ENCODE results near the gene CORIN.
"Not testable (repeated sequence)": the region's sequence is repeated elsewhere in the genome, so short reads cannot be mapped to it uniquely, and the experiment has no call there.

CORIN gene

DNA sequence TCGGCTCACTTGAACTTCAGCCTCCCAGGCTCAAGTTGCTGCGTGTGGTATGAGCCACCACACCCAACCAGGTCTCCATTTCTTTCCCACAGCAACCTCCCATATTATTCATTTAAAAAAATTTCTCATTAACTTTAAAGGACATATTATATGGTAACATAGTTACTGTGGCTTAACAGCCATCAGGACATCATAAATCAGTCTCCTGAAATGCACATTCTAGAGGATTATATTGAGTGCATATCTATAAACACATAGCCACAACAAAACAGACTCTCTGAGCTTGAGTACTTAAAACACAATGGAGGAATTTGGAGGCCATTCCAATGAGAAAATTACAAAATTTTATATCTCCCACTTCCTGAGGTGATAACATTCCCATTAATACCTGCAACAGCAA lies 61.5 kb downstream of the CORIN start:
- no peak for DNase-seq

DNA sequence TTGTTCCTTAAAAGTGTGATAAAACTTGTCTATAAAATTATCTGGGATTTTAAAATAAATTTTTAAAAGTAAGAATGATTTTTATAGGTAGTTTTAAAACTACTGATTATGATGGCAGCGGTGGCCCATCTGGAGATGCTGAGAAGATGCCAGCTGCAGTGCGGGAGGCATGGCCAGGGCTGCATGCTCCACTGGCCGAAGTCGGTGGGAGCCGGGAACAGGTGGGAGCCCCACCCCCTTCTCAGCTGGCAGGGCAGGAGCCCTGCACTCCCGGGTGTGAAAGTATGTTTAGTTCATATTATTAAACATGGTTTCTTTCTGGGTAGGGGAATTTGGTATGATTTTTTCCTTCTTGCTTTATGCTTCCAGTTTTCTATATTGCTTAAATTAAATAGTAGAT lies 63.8 kb downstream of the CORIN start:
- no peak for DNase-seq

DNA sequence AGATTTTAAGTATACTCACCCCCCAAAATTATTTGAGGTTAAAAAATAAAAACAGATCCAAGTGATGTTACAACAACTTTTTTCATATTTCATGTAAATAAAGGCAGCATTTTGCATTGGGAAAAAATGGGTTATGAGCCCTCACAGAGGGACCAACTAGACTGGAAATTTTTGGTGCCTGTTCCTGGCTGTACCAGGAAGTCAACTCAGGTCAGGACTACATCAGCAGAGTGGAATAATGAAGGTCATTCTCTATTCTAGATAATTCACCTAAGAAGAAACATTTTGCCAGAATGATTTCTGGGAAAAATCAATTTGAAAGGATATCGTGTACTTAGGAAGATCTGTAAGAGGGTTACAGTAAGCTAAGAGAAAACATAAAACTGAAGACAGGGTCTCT lies 66.8 kb downstream of the CORIN start:
- DNase-seq: no peak

DNA sequence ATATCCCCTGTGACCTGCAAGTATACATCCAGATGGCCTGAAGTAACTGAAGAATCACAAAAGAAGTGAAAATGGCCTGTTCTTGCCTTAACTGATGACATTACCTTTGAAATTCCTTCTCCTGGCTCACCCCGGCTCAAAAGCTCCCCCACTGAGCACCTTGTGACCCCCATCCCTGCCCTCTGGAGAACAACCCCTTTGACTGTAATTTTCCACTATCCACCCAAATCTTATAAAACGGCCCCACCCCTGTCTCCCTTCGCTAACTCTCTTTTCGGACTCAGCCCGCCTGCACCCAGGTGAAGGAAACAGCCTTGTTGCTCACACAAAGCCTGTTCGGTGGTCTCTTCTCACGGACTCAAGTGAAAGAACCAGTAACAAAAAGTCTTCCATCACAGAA lies 69.9 kb downstream of the CORIN start:
- DNase-seq: not testable (repeated sequence)

DNA sequence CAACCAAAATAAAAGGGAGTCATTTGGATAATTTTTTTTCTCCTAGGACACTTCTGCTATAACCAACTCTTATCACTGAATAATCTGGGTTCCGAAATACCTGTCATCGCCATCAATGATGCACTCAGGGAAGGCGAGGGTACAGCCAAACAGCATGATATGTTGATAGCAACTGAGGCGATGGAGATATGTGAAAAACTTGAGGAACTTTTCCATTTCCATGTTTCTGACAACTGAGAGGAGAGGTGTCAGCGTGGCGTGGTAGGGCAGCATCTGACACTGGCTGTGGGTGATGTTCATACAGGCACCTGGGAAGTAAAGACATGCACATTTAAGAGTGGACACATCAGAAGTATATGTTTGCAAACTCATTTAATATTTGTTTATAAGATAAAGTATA lies 74.6 kb downstream of the CORIN start:
- no peak for DNase-seq

DNA sequence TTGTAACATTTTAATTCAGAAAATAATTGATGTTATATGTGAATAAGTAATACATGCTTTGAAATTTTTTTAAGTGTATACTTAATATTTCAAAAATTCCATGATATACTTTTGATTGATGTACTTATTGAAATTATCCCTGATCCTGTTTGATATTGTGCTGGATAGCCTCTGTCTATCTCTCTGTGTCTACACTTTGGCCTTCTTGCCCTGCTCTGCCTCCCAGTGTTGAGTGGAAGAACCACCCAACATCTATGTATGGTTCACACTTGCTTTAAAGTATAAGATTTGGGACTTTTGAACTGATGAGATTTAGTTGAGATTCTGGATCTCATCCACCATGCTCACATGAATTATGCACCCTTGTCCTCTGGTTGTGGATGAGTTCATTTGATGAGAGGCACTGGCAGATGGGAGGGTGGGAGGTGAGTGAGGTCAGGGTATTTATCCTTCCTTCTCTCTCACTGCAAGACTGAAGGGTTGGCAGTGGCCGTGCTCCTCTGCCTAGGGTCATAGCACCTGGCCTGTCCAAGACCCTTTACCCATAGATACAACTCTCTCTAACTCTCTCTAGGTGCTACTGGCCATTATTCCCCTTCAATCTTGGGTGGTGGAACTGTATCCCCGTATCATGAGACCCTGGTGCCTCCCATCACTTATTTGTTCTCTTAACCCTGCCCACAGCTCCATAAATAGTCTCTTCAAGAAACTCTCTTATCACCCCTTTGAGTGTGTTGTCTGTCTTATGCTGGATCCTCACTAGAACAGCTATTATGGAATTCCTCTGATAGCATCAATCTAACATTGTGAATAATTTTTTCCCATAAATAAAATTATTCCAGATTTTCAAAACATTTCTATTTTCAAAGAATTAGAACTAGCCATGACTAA lies 75.2 kb downstream of the CORIN start:
- no peak for DNase-seq

DNA sequence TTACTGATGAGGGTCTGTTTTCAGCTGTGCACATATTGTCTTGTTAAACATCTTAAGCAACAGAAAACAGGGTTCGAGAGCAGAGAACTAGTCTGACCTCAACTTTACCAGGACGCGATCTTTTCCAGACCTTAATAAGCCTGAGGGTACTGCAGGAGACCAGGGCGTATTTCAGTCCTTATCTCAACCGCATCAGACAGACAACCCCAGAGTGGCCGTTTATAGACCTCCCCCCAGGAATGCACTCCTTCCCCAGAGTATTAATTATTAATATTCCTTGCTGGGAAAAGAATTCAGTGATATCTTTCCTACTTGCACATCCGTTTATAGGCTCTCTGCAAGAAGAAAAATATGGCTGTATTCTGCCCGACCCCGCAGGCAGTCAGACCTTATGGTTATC lies 84.6 kb downstream of the CORIN start:
- not testable (repeated sequence) for DNase-seq

DNA sequence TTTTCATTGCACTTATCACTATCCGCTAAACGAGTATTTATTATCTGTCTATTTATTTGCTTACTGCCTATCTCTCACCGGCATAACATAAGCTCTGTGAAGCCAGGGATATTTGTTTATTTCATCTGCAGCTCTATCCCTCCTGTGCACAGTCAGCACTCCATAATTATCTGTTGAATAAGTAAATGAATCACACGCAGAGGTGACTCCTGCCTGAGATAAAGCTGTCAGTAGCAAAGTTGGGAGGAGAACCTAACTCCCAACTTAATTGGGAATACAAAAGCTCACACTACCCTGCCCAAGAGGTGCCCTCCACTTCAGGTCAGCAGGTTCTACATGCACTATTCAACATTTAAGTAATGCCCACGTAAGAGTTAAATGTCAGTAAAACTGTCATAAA lies 85.7 kb downstream of the CORIN start:
- no peak for DNase-seq

DNA sequence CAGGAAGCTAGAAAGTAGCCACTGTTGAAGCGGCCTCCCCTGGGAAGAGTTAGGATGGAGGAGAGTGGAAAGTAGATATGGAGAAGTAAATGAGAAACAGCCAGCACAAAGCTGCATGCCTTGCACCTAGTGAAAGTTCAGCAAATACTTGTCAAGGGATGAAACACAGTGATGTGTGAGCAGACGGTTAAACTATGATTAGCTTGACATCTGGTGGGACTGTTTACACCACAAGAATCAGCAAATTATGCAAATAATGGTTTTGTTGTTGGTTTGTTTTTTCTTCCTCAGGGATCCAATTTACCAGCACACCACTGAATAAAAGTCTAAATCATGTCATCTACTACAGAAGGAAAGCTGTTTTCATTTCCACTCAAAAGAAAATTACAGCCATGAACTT lies 87.1 kb downstream of the CORIN start:
- no peak for DNase-seq

DNA sequence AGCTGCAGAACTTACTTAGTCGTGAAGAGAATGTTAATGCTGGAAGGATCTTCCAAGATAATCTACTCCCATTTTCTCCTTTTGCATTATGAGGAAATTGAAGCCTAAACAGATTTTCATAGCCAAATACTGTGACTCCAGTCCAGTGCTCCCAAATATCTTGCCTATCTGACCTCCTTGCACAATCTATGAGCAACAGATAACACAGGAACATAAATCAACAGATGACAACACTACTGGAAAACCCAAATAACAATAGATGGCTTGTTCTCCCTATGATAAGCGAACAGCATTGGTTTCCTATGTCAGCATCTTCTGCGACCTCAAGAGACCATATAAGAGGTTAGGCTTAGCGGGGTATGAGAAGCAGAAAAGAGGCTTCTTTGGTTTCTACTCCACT lies 88.0 kb downstream of the CORIN start:
- DNase-seq: no peak

DNA sequence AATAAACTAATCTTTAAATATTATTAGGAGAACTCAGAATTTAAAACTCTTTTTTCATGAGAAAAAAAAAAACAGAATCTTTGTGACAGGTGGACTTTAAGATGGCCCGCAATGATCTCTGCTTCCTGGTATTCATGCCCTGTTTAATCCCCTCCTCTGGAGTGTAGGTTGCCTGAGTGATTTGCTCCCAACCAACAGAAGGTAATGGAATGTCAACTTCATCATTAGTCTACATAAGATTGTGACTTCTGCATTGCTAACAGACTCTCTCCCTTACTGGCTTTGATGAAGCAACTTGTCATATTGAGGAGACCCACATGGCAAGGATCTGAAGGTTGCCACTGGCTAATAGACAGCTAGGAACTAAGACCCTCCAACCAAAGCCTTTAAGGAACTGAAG lies 88.8 kb downstream of the CORIN start:
- no peak for DNase-seq

DNA sequence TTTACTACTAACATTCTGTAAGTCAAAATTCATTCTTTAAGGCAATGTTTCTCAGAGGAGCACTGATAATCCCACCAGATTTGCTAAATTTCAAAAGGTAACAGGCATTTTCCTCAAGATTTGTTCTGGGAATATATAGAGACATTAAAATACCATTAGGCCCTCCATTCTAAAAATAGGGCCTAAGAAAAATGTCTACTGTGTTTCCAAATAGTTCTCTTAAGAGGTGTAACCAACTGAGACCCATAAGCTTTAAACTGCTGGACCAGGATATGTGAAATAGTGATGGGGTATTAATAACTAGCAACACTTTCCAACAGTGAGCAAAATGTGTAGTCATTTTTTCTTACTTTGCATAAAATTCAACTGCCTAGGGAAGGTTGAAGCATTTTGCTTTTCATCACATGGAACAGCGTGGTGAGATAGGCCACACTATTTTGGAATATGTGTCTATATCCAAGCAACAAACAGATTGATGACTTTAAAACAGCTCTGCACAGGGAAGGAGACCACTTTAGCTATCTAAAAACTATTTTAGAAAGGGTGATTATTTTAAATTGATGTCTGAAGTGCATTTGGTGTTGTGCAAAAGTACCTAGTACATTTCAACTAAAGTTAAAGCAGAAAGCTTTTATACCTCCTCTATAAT lies 89.9 kb downstream of the CORIN start:
- DNase-seq: no peak

DNA sequence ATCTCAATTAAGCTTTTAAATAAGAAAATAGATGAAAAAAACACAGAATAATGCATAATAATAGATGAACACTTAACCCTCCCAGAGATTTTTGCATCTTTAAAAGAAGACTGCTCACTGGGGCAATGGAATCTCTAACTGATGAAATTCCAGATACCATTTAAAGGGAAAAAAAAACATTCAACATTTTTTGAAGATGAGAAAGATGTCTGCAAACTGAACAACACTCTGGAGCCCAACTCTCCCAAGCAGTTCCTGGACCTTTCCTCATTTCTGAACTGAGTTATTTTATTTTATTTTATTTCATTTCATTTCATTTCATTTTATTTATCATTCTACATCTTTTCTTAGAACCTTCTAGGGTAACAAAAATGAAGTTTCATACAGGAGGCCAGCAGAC lies 90.7 kb downstream of the CORIN start:
- no peak for DNase-seq

DNA sequence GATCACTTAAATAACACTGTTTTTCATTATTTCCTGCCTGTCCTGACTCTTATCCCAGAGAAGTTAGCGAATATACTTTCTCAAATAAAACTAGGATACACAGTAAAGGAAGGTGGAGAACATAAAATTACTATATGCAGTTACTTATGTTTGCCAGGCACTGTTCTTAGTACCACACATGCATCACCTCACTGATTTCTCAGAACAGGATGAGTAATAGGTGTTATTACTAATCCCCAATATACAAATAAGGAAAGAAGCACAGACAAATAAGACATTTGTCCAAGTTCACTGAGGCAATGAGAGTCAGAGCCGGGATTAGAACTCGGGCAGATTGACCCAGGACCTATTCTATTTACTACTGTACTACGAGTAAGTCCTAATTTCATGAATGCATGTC lies 91.7 kb downstream of the CORIN start:
- DNase-seq: no peak

DNA sequence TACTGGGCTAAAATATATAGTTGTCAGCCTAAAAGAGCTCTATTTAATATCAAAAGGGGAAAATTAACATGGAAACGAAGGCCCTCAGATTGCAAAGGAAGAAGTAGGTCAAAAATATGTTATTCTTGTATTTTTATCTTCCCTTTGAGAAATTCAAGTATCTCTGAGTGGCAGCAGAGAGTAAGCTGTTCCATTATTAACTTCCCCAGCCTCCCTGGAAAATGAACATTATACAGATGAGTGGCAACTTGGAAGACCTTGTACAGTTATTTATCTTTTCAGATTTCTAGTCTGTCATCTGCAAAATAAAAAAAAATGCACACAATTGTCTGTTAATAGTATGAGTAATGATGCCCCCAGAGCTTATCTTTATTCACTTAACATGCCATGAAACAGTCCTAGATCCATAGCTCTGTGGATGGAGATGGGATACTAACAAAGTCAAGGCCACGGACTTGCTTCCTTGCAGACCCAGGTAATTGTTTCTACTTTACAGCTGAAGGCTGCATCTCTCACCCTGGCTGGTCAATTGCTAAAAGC lies 93.0 kb downstream of the CORIN start:
- no peak for DNase-seq

DNA sequence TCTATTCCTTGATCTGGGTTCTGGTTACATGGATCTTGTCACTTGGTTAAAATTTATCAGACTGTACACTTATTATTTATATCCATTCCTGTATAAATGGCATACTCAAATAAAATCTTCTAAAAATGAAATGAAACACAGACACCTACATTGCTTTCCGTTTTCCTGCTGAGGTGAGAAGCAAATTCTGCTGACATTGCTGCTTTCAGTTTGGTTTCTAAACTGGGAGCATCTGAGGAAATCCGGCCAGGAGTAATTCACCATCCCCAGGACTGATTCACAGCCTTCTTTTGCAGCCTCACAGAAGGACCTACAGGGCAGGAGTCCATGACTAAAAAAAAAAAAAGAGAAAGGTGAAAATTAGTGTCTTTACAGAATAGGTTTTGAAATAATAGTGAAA lies 93.6 kb downstream of the CORIN start:
- DNase-seq: no peak

DNA sequence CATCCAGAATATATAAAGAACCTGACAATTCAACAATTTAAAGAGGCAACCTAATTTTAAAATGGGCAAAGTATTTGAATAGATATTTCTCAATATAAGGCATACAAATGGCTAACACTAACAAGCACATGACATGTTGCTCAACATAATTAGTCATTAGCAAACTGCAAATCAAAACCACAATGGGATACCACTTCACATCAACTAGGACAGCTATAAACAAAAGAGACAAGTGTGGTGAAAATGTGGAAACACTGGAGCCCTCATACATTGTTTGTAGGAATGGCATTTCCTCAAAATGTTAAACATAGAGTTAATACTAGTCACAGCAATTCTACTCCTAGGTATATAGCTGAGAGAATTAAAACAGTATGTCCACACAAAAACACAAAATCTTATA lies 96.7 kb downstream of the CORIN start:
- DNase-seq: no peak

DNA sequence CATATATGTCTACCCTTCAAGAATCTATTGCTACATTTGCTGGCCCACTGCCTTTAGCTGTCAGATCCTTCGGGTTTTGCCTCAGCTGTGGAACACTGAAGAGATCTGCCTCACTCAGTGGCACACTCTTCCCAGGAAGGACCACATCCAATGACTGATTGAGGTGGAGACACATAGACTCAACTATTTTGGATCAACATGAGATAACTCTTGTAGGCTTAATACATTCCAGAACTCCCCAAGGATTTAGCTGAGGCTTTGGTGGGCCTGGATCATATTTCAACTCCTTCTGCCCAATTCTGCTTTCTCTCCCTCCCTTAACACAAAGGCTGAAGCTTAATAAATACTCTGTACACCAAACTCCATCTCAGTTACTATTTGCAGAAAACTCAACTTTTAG lies 100.5 kb downstream of the CORIN start:
- DNase-seq: no peak

DNA sequence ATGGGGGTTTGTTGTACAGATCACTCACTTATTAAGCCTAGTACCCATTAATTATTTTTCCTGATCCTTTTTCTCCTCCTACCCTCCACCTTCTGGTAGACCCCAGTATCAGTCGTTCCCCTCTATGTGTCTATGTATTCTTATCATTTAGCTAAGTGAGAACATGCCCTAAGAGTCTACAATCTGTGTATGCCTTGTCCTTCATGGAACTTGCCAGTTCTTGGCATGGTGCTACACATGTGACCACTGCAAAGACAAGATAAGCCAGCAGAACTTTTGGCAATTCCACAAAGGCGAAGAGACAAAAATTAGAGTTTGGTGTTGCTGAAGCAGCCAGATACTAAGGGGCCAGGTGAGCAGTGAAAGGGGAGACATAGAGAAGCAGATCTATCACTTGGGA lies 101.3 kb downstream of the CORIN start:
- DNase-seq: no peak

DNA sequence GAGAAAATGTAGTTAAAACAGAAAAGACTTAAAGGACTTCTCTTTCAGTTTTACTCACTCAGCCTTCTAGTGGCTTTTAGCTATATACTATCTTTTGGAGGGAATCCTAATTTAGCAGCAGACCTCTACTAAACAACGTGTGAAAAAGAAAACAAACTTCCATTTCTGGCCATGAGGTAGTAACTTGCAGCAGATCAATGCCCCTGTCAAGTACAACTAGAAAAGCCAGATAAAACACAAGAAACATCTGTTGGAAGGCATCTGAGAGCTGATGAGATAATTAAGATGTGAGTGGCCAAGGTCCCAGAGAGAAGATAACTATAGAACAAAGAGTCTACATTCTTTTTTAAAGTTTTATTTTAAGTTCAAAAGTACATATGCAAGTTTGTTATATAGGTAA lies 101.7 kb downstream of the CORIN start:
- DNase-seq: no peak

DNA sequence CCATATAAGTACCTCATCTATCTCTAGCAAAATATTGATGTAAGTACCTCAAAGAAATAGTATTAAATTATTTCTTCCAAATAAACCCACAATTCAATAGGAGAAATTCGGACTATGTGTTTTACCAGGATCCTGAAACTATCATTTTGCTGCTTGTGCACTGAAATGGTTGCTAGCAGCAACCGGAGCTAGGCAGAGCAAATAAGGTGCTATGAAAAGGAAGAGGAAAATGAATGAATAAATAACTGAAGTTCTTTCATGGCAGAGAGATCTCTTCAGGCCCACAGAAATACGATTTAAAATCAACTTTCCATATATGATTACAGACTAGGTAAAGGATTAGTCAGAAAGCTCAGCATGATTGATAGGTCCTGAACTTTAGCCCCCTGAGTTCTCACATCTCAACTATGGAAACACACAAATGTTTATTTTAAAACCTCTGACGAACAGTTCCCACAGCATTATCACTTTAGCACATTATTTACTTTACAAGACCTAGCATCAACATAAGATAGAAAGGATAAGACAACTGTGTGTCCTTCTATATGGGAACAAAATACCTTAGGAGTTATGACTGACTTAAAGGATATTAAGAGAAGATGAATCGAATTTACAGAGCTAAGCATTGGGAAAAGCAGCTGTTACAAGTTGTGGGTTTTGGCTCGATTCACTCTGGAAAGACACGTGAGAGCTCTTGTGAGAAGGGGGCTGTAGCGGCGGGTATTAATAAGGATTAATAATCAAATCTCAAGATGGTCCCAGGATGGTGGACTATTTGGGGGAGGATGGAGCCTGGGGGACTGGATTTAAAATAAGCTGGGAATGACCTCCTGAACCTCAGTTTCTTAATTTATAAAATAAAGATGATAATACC lies 104.3 kb downstream of the CORIN start:
- DNase-seq: no peak

DNA sequence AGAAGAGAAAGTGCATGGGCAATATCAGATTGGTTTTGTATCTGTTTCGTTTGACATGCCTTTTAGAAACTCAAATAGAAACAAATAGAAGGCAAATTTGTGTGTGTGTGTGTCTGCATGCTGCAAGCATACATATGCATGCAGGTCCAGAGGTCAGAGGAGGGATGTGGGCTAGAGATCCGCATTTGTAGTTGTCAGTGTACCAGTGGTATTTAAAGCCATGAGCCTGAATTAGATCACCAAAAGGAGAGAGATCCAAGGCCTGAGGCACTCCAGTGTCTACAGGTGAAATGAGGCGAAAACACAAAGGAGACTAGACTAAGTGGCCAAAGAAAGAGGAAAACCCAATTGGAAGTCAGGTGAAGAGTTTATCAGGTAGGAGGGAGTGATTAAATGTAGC lies 106.7 kb downstream of the CORIN start:
- DNase-seq: no peak

All from anterior cingulate cortex (tissue), 58 donors.